Epithelial cell of esophagus (primary cell): ENCODE data around the gene PEMT.

Experiments used
- DNase-seq: peaks from one replicate; pipeline ENCODE4 v3.0.0; 2010; ENCODE audit warnings: low read depth
- H3K4me3 ChIP-seq: 2 replicates; pipeline ENCODE4 v1.5.1; 2011; ENCODE audit warnings: mild to moderate bottlenecking, low read length, control low read depth
- CTCF ChIP-seq: IDR thresholded peaks from 2 replicates; pipeline ENCODE4 v1.5.1; 2011; ENCODE audit warnings: low read depth, mild to moderate bottlenecking, low read length, control low read depth, inconsistent platforms; ENCODE audit not compliant: insufficient read depth; ENCODE audit errors: missing control alignments

PEMT gene

GRCh38 chr17:17505151-17505550 lies 86.4 kb downstream of the PEMT start:
- no peak for DNase-seq
- no peak overlapping the region for H3K4me3 ChIP-seq
- no peak for TF ChIP-seq CTCF

GRCh38 chr17:17504341-17505140 lies 87.0 kb downstream of the PEMT start:
- H3K4me3 ChIP-seq, result no peak overlapping the region
- no peak for DNase-seq
- TF ChIP-seq CTCF, result no peak

- H3K4me3 ChIP-seq, result no peak overlapping the region
- DNase-seq, result no peak
- no peak for TF ChIP-seq CTCF
Observed at GRCh38 chr17:17503566-17504130, 87.9 kb downstream of the PEMT start.

- no peak for DNase-seq
- no peak overlapping the region for H3K4me3 ChIP-seq
- TF ChIP-seq CTCF, result no peak
Observed at GRCh38 chr17:17502741-17503565, 88.6 kb downstream of the PEMT start.

GRCh38 chr17:17500999-17501605 lies 90.4 kb downstream of the PEMT start:
- no peak overlapping the region for H3K4me3 ChIP-seq
- peak; percentile 27 for TF ChIP-seq CTCF
- peak; percentile 27 for DNase-seq

- TF ChIP-seq CTCF, result no peak
- H3K4me3 ChIP-seq, result no peak overlapping the region
- DNase-seq, result no peak
Observed at GRCh38 chr17:17499402-17500145, 91.9 kb downstream of the PEMT start.
